DMS114 treated with DMSO at 0.1 percent for 48 hours (cell line): ENCODE measurements around the gene PHIP.

Experiments used
- DNase-seq: peaks from one replicate; lab custom pipeline; 2025; ENCODE audit not compliant: unreplicated experiment; lab: John Stamatoyannopoulos, UW

Gene PHIP

DNA sequence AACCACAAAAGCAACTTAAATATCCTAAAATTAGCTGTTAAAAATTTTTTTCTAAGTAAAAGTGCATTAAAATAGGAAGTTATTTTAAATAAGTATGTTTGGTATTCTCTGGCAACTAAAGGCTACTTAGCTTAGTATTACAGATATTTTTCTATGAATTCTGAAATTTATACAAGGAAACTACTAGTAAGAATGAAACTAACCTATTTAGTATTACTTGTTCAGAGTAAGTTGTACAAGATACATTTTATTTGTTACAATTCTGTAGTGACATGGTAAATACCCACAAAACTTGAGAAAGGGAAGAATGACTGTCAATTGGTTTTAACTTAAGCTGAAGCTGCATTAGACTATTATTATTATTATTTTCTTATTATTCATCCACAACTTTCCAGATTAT is 6.5 kb downstream of the PHIP start:
- no peak for DNase-seq

DNA sequence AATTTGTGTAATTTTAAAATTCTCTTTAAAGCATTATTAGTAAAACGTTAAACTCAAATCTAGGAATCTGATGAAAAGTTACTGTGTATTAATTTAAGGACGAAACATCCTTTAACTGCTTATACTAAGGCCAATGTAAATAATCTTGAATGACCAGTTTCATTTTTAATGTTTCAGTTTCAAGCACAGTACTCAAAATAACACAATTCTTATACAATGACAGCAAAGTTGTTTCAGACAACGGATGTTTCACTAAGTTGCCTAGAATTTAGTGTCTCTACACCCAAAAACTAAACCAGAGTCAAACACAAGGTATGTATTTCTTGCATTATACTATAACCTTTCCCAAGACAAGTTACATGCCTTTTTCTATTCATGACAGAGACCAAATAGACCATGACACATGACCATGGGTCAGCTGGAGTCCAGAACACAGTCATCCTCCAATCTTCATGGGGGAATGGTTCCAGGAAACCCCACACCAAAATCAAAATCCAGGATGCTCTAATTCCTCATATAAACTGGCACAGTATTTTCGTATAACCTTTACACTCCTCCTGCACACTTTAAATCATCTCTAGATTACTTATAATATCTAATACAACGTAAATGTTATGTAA is 7.7 kb downstream of the PHIP start:
- DNase-seq: no peak

DNA sequence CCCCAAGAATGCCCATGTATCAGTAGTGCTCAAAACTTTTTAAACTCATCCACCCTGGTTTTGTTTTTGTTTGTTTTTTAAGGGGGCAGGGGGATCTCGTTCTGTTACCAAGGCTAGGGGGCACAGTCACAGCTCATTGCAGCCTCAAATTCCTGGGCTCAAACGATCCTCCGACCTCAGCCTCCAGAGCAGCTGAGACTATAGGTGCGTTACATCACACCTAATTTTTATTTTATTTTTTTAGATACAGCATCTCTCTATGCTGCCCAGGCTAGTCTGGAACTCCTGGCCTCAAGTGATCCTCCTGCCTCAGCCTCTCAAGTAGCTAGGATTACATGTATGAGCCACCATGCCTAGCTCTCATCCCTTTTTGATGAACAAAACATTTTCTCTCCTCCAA is 11.2 kb downstream of the PHIP start:
- DNase-seq: no peak

DNA sequence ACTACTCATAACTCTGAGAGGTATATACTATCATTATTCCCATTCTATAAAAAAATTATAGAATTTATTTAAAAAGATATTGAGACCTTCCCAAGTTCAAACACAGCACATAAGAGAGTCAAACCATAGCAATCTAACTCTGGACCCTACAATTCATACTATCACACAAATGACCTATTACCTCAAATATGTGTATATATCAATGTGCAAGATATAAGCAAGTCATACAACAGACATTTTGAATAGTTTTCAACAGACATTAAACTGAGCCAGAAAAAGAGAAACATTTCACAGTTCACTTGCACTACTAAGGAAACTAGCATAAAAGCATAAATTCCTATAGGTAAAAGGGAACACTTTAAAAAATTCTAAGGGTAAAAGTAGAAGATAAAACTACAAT is 11.7 kb downstream of the PHIP start:
- DNase-seq: no peak

DNA sequence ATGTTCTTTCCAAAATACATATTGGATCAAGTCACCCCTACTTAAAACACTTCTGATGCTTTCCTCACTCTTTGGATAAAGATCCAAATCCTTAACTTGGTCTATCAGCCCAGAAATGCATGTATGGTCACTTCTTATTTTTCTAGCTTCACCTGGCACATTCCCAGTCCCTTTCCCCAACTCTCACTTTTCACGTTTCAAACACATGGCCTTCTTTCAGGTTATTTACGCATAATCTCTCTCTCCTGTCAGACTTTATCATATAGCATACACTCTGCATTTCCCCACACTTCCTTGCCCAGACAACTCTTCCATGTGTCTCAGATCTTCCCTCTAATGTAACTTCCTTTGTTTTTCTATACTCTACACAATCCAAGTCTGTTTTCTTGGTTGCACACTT is 12.8 kb downstream of the PHIP start:
- DNase-seq: no peak

DNA sequence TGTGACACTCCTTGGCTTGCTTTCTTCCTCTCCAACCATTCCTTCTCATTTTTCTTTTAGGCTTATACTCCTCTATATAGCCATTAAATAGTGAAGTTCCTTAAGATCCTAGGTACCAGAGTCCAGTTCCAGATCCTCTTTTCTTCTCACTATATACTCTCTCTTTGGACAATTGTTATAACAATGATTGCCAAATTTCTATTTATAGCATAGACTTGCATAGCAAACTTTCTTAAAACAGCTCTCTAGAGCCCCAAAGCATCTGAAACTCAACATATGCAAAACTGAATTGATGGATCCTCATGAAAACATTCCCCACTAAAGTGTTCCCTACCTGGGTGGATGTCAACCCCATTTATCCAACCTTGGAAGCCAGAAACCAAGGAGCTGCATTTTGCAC is 13.4 kb downstream of the PHIP start:
- no peak for DNase-seq

DNA sequence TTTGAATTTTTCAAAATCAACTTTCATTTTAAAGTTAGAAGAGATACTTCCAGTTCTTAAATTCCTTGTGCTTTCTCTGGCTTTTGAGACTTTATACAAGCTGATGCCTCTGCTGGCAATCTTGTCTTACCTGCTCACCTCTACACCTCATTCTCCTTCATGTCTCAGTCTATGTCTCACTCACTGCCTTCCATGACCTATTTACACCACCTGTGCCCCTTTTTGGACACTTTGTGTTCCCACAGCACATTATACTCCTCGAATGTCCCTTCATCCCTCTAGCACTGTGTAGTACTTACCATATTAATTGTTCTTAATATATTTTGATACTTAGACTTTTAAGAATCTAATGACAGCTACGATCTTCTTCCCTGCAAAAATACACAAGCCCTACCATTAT is 15.3 kb downstream of the PHIP start:
- no peak for DNase-seq

DNA sequence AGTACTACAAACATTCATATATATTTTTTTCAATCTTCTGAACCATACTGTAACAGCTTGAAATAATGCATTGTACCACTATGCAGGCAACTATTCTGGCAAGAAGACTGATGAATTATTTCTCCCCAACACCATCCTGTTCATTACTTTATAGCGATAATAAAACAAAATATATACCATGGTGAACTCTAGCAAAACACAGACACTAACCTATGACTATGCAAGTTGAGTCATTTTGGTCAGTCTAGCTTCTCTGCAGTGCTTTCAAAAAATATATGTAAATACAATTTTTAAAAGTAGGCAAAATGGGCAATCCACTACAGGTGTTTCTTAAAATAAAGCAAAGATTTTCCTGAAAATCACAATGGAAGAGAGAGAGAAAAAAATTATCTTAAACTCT is 20.3 kb downstream of the PHIP start:
- DNase-seq: no peak

DNA sequence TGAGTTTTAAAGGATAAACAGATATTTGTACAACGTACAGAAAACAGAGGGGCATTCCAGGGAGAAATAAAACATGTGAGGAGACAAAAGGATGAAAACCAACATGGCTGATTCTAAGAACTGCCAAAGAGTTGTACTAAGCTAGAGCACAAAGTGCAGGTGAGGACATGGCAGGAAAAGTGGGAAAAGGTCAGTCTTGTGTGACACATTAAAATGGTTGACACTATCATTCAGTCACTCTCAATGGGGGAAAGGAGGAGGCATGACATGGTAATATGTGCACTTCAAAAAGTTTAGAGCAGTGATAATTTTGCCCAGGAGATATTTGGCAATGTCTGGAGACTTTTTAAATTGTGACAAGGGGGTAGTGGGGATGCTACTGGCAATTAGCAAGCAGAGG is 21.8 kb downstream of the PHIP start:
- no peak for DNase-seq

DNA sequence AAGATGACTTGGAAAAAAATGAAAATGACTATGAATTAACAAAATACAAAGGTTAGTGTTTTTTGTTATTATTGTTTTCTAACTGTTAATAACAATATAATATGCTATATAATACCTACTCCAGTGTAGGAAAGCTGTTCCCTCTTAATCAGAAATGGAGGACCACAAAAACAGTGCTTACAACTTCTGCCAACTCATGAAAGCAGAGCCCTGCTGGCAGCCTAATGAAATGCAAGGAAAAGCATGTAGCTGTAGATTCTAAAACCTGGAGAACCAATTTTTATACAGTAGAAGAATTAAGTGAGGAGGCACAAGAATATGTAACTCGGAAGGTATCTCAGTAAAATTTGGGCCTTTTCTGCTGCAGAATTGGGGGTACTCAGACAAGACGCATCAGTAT is 29.4 kb downstream of the PHIP start:
- peak; percentile 12 for DNase-seq

DNA sequence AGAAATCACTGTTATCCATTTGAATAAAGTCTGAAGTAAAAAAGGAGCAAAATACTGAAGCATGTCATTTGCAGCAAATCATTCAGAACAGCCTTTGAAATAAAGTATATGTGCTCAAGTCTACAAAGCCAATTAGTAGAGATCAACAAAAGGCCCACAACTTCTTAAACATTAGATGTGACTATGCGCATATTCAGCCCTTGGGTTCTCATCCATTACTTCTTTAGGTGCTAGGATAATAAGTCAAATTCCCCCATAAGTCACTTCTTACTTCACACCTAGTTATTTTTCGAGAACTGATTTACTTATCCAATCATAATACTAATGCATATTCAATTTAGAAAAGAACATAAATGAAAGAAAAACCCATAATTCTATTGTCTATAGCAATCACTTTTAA is 31.0 kb downstream of the PHIP start:
- no peak for DNase-seq

DNA sequence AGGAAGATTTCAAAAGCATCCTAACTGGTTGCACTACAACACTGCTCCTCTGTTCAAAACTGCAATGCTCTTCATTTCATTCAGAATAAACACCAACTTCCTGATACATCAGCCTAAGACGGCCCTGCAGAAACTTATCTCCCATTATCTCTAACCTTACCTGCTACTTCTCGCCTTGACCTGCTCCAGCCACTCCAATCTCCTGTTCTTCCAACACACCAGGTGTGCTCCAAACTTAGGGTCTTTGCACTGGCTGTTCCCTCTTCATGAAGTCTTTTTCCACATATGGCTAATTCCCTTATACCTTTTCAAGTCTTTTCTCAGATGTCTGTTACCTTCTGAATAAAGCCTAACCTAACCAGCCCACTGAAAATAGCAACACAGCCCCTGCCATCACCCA is 32.1 kb downstream of the PHIP start:
- no peak for DNase-seq

DNA sequence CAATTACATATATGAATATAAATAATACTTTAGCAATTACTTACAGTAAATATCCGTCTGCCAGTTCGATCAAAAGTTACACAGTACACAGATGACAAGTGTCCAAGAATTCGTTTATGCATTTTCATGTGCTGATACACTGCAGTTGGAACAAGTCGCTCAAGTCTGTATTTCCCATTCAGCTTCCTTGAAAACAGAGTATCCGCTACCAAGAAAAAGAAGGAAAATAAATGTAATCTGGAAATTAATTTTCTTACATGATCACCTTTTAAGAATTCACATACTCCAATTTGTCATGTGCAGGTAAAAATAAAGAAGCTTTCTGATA is 35.3 kb downstream of the PHIP start:
- DNase-seq: no peak

DNA sequence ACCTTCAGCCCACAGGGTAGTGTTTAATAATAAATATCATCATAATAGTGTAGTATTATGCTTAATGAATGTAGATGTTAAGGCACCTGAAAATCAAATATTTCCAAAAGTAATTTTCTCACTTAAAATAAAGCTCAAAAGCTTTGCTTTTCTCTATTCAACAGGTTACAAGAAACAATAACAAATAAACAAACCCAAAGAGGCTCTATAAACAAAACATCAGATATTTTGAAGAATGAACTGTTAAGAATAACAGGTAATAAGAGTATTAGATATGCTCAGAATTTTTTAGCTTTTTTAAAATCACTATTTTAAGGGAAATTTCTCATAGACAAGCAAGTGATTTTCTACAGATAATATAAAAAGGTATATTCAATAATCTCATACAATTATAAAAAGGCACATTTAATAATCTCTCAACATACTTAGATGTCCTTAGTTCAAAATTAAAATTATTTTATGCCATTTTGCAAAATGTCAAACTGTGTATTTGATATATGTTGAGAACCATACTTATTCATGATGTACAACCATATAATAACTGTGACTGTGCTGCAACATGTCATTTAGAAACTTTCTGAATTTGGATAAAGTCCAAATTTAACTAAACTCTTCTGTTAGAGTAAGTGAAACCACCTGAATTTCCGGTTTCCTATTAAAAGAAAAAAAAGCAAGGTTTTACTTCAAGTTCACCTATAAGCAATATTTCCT is 35.8 kb downstream of the PHIP start:
- DNase-seq: no peak

DNA sequence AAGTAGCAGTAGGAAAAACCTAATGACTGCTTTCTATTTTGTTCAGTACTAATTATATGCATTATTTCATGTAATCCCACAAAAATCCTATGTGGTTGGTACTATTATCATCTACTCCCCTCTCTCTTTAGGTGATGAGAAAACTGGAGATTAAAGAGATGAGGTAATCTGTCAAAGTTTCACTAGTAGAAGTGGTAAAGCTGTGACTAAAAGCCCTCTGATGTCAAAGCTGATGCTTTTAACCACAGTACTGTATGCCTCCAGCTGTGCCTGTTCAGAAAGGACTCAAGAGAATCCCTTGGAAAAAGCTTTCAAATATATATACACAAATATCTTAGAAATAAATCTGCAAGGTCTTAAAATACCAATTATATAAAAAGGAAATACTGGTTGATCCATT is 38.0 kb downstream of the PHIP start:
- DNase-seq: no peak

DNA sequence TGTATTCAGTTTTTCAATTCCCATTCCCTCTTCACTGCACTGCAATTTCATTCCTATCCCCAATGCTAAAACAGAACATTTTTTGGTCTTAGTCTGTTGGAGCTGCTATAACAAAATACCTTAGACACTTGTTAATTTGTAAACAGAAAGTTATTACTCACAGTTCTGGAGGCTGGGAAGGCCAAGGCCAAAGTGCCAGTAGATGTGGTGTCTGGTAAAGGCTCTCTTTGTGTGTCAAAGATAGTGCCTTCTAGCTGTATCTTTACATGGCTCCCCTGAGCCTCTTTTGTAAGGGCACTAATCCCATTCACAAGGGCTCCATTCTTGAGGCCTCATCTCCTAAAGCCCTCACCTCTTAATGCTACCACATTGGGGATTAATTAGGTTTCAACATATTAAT is 40.0 kb downstream of the PHIP start:
- DNase-seq: no peak

DNA sequence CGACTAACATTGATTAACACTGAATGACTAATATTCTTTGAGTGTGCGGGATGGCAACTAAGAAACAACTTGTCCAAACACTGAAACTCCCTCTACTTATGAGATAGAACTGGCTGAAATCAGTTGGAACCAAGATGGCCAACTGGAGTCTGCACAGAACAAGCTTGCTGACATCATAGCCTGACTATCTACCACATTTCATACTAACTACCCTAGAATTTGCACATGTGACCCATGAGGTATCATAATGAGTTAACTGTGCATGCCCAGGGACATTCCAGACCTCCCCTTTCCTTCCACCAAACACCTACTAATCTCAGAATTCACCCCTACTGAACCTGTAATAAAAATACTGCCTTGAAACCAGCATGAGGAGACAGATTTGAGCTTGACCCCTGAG is 43.2 kb downstream of the PHIP start:
- no peak for DNase-seq

DNA sequence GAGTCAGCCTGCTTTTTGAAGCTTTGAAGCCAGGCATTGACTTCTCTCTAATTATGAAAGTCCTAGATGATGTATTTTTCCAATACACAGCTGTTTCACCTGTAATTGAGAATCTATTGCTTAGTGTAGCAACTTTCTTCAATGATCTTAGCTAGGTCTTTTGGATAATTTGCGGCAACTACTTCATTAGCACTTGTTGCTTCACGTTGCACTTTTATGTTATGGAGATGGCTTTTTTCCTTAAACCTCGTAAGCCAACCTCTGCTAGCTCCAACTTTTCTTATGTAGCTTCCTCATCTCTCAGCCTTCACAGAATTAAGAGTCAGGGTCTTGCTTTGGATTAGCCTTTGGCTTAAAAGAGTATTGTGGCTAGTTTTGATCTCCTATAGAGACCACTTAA is 44.8 kb downstream of the PHIP start:
- DNase-seq: no peak

DNA sequence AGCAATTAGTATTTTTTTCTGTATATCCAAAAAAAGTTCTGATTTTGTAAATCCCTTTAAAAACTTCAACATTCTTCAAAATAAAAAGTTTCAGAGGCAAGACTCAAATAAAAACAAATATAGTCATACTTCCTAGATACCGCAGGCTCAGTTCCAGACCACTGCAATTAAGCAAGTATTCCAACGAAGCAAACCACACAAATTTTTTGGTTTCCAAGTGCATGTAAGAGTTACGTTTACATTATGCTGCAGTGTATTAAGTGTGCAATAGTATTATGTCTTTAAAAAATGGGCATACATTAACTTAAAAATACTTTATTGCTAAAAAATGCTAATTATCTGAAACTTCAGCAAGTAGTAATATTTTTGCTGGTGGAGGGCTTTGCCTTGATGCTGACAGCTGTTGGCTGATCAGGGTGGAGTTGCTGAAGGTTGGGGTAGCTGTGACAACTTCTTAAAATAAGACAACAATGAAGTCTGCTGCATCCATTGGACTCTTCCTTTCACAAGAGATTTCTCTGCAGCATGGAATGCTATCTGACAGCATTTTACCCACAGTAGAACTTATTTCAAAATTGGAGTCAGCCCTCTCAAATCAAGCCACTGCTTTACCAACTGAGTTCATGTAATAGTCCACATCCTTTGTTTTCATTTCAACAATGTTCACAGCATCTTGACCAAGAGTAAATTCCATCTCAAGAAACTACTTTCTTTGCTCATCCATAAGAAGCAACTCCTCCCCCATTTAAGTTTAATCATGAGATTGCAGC is 46.0 kb downstream of the PHIP start:
- no peak for DNase-seq

DNA sequence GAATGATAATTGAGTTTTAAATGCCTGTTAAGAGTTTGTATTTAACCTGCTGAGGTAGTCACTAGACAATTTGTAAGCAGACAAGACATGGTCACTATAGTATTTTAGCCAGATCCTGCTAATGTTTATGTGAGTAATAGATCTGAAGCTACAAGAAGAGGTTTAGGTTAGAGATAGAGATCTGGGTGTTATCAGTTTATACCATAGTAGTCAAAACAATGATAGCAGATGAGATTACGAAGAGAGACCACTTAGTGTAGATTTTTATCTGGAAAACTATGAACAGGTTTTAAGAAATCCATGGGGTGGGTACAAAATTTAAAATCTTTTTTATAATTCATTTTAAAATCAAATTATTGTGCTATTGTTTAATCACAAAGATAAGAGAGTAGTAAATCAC is 47.5 kb downstream of the PHIP start:
- DNase-seq: no peak

DNA sequence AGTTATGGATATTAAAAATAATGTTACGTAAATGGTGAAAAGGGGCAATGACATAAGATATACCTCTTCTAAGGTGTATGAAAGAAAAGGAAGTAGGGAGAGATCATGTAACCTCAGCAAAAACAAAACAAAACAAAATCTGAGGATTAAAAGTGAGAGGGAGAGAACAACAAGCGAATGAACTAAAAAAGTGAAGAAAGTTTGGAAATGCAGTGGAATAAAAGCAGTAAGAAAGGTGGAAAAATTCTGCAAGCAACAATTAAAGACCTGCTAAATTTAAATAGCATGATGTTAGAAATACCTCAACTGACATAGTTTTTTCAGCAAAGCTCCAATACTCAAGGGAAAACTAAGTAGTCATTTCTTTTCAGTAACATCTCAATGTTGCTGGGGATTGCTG is 48.0 kb downstream of the PHIP start:
- DNase-seq: no peak

DNA sequence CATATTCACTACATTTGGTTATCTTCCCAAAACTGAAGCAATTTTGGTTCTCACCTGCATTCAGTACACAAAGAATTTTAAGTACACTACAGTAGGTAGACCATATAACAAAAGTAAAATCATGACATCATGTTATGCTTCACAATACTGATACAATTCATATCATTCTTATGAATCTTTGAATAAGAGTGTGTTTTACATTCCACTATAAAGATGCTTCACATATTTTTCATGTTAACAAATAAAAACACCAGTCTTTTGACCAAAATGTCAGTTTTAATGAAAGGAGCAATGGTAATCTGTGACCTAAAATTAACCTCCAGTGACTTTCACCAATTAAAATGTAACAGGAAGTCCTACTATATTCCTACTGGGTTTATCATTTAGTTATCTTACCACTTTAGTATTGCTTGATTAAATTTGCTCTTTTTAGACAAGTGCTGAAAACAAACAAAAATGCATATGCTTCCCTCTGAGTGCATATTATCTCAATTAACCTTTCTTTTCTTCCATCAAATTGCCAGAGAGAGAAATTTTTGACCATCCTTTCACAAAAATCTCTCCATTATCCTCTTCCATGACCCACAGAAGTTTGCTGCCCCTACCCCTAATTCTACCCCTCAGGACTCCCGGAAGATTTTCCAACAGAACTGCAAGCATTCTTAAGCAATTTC is 49.3 kb downstream of the PHIP start:
- no peak for DNase-seq
